HG02763 (cell line): ENCODE data around the gene CDH13.

Source experiments
- ATAC-seq: cut with Tn5 transposase; IDR thresholded peaks from one replicate; pipeline ENCODE4 v1.9.1; 2021; ENCODE audit warnings: mild to moderate bottlenecking, moderate library complexity; ENCODE audit not compliant: unreplicated experiment

The CDH13 gene

GRCh38 chr16:83722456-83723183 is 1095.9 kb downstream of the CDH13 start:
- ATAC-seq = no peak

- no peak for ATAC-seq
Measured at GRCh38 chr16:83723244-83723643, 1096.5 kb downstream of the CDH13 start.

- no peak for ATAC-seq
Measured at GRCh38 chr16:83723901-83724300, 1097.1 kb downstream of the CDH13 start.

GRCh38 chr16:83724585-83724984 is 1097.8 kb downstream of the CDH13 start:
- ATAC-seq = no peak

GRCh38 chr16:83725313-83725712 is 1098.5 kb downstream of the CDH13 start:
- no peak for ATAC-seq

GRCh38 chr16:83727018-83727417 is 1100.2 kb downstream of the CDH13 start:
- ATAC-seq = no peak

- ATAC-seq = no peak
Measured at GRCh38 chr16:83727751-83728352, 1101.1 kb downstream of the CDH13 start.

- no peak for ATAC-seq
Measured at GRCh38 chr16:83728492-83728891, 1101.7 kb downstream of the CDH13 start.

GRCh38 chr16:83730812-83731211 is 1104.0 kb downstream of the CDH13 start:
- no peak for ATAC-seq

GRCh38 chr16:83732536-83732935 is 1105.8 kb downstream of the CDH13 start:
- no peak for ATAC-seq

GRCh38 chr16:83733301-83733700 is 1106.5 kb downstream of the CDH13 start:
- no peak for ATAC-seq

GRCh38 chr16:83734136-83734535 is 1107.4 kb downstream of the CDH13 start:
- ATAC-seq = no peak

GRCh38 chr16:83737729-83738354 is 1111.1 kb downstream of the CDH13 start:
- ATAC-seq = no peak

- no peak for ATAC-seq
Measured at GRCh38 chr16:83738923-83739503, 1112.2 kb downstream of the CDH13 start.

GRCh38 chr16:83742124-83742899 is 1115.5 kb downstream of the CDH13 start:
- ATAC-seq = no peak

- no peak for ATAC-seq
Measured at GRCh38 chr16:83743241-83743640, 1116.5 kb downstream of the CDH13 start.

GRCh38 chr16:83743720-83744119 is 1117.0 kb downstream of the CDH13 start:
- no peak for ATAC-seq

- no peak for ATAC-seq
Measured at GRCh38 chr16:83744441-83744981, 1117.7 kb downstream of the CDH13 start.

- no peak for ATAC-seq
Measured at GRCh38 chr16:83746611-83747010, 1119.8 kb downstream of the CDH13 start.

GRCh38 chr16:83747936-83748335 is 1121.2 kb downstream of the CDH13 start:
- ATAC-seq = no peak

GRCh38 chr16:83755391-83755790 is 1128.6 kb downstream of the CDH13 start:
- no peak for ATAC-seq
